GM18861 (cell line): Measurements from ENCODE around the gene KSR1.
A peak's percentile ranks its signal among the peaks of the same experiment; 100 is the strongest.
"Not testable (repeated sequence)": the region's sequence is repeated elsewhere in the genome, so short reads cannot be mapped to it uniquely, and the experiment has no call there.

Experiments
- ATAC-seq: cut with Tn5 transposase; IDR thresholded peaks from one replicate; pipeline ENCODE4 v1.9.1; 2021; ENCODE audit not compliant: unreplicated experiment

KSR1 gene

GRCh38 chr17:27455914-27456680 lies at the start of gene KSR1:
Gene KSR1 (plus strand): TSS chr17:27456448. CDS start chr17:27456644, 196 bp downstream.
- ATAC-seq, result peak; percentile 73

- ATAC-seq, result no peak
These were observed 48.1 kb upstream of the KSR1 start for GRCh38 chr17:27407916-27408864.

- no peak for ATAC-seq
These were observed 47.4 kb upstream of the KSR1 start for GRCh38 chr17:27408891-27409290.

GRCh38 chr17:27412158-27412557 lies 44.1 kb upstream of the KSR1 start:
- ATAC-seq, result not testable (repeated sequence)

GRCh38 chr17:27413315-27413714 lies 42.9 kb upstream of the KSR1 start:
- ATAC-seq, result no peak

- no peak for ATAC-seq
These were observed 42.5 kb upstream of the KSR1 start for GRCh38 chr17:27413792-27414191.

- no peak for ATAC-seq
These were observed 42.0 kb upstream of the KSR1 start for GRCh38 chr17:27414271-27414670.

GRCh38 chr17:27414694-27415093 lies 41.6 kb upstream of the KSR1 start:
- ATAC-seq, result no peak

- ATAC-seq, result no peak
These were observed 41.0 kb upstream of the KSR1 start for GRCh38 chr17:27415120-27415795.

- ATAC-seq, result no peak
These were observed 38.5 kb upstream of the KSR1 start for GRCh38 chr17:27417596-27418365.

GRCh38 chr17:27418366-27418615 lies 38.0 kb upstream of the KSR1 start:
- no peak for ATAC-seq

- no peak for ATAC-seq
These were observed 37.1 kb upstream of the KSR1 start for GRCh38 chr17:27419156-27419555.

GRCh38 chr17:27420211-27420950 lies 35.9 kb upstream of the KSR1 start:
- ATAC-seq, result no peak

GRCh38 chr17:27421111-27421510 lies 35.1 kb upstream of the KSR1 start:
- ATAC-seq, result no peak

- ATAC-seq, result not testable (repeated sequence)
These were observed 34.6 kb upstream of the KSR1 start for GRCh38 chr17:27421626-27422025.

GRCh38 chr17:27422601-27423000 lies 33.6 kb upstream of the KSR1 start:
- no peak for ATAC-seq

GRCh38 chr17:27423651-27424050 lies 32.6 kb upstream of the KSR1 start:
- no peak for ATAC-seq

- ATAC-seq, result no peak
These were observed 31.7 kb upstream of the KSR1 start for GRCh38 chr17:27424516-27424915.

- ATAC-seq, result no peak
These were observed 31.3 kb upstream of the KSR1 start for GRCh38 chr17:27424941-27425340.

GRCh38 chr17:27425571-27425970 lies 30.7 kb upstream of the KSR1 start:
- ATAC-seq, result not testable (repeated sequence)
